Astrocyte (in vitro differentiated cells and primary cell): Measurements from ENCODE around the gene MRTFB. TPM values are rescaled to one million over a fixed set of nuclear protein-coding genes. Genes with fewer than 3 reads are reported as not detected.

Experiments
- DNase-seq: peaks from one replicate; pipeline ENCODE4 v3.0.0-alpha.2; 2010; ENCODE audit warnings: low read depth
- FAIRE-seq: peaks from 2 replicates; lab custom pipeline; 2011; peaks lifted over from hg19 to GRCh38; lab: Jason Lieb, UNC
- H2AFZ ChIP-seq: 2 replicates; pipeline ENCODE4 v1.6.0; 2012; ENCODE audit warnings: low read depth, low read length, inconsistent platforms
- H3K27ac ChIP-seq: 2 replicates; pipeline ENCODE4 v1.5.1; 2011; ENCODE audit warnings: low read depth, low read length, inconsistent platforms
- H3K27me3 ChIP-seq: 2 replicates; pipeline ENCODE4 v1.6.0; 2011; ENCODE audit warnings: low read length, inconsistent platforms; ENCODE audit not compliant: insufficient read depth
- H3K36me3 ChIP-seq: 2 replicates; pipeline ENCODE4 v1.5.1; 2011; ENCODE audit warnings: low read length, inconsistent platforms; ENCODE audit not compliant: insufficient read depth
- H3K4me1 ChIP-seq: 2 replicates; pipeline ENCODE4 v1.5.1; 2011; ENCODE audit warnings: low read length, inconsistent platforms; ENCODE audit not compliant: insufficient read depth
- H3K4me2 ChIP-seq: 2 replicates; pipeline ENCODE4 v1.6.0; 2012; ENCODE audit warnings: low read length, inconsistent platforms
- H3K4me3 ChIP-seq: 2 replicates; pipeline ENCODE4 v1.5.1; 2011; ENCODE audit warnings: low read depth, mild to moderate bottlenecking, low read length, inconsistent platforms; ENCODE audit not compliant: insufficient read depth
- H3K79me2 ChIP-seq: 2 replicates; pipeline ENCODE4 v1.6.0; 2012; ENCODE audit warnings: mild to moderate bottlenecking, low read length, inconsistent platforms; ENCODE audit not compliant: insufficient read depth
- H3K9ac ChIP-seq: 2 replicates; pipeline ENCODE4 v1.6.0; 2012; ENCODE audit warnings: mild to moderate bottlenecking, low read length, inconsistent platforms
- H3K9me3 ChIP-seq: 2 replicates; pipeline ENCODE4 v1.5.1; 2012; ENCODE audit warnings: low read depth, mild to moderate bottlenecking, low read length, inconsistent platforms; ENCODE audit not compliant: insufficient read depth
- H4K20me1 ChIP-seq: 2 replicates; pipeline ENCODE4 v1.6.0; 2012; ENCODE audit warnings: low read length, inconsistent platforms; ENCODE audit not compliant: insufficient read depth
- H3K27ac Mint-ChIP-seq: one replicate; pipeline ENCODE4 v1.8.0; 2021; ENCODE audit warnings: mild to moderate bottlenecking, mixed read lengths; ENCODE audit not compliant: unreplicated experiment
- H3K27me3 Mint-ChIP-seq: one replicate; pipeline ENCODE4 v1.8.0; 2021; ENCODE audit warnings: low read depth, mixed read lengths; ENCODE audit not compliant: unreplicated experiment
- H3K36me3 Mint-ChIP-seq: one replicate; pipeline ENCODE4 v1.8.0; 2021; ENCODE audit warnings: low read depth, mixed read lengths; ENCODE audit not compliant: unreplicated experiment
- H3K4me1 Mint-ChIP-seq: one replicate; pipeline ENCODE4 v1.8.0; 2021; ENCODE audit warnings: low read depth, mixed read lengths; ENCODE audit not compliant: unreplicated experiment
- H3K4me3 Mint-ChIP-seq: one replicate; pipeline ENCODE4 v1.8.0; 2021; ENCODE audit warnings: mild to moderate bottlenecking, moderate library complexity, mixed read lengths; ENCODE audit not compliant: unreplicated experiment
- H3K9me3 Mint-ChIP-seq: one replicate; pipeline ENCODE4 v1.8.0; 2021; ENCODE audit warnings: mild to moderate bottlenecking, mixed read lengths; ENCODE audit not compliant: unreplicated experiment
- CTCF ChIP-seq: IDR thresholded peaks from 2 replicates; pipeline ENCODE4 v1.5.1; 2011; ENCODE audit warnings: low read depth, mild to moderate bottlenecking, inconsistent platforms, low read length, moderate library complexity; ENCODE audit not compliant: insufficient read depth
- EZH2 ChIP-seq: IDR thresholded peaks from 2 replicates; pipeline ENCODE4 v1.6.1; 2012; ENCODE audit warnings: mild to moderate bottlenecking, low read length, inconsistent platforms; ENCODE audit not compliant: insufficient read depth
- total RNA-seq: library from RNA; stranded (reverse); gene quantifications from 2 replicates; pipeline ENCODE4 v1.2.1, GENCODE V29; 2021

Gene MRTFB
- total RNA-seq, 1 donor from 2014 or later, result 32.5 TPM

GRCh38 chr16:14239791-14240190, 168.7 kb downstream of the MRTFB start:
- Mint-ChIP-seq H3K27ac (no peak overlapping the region), H3K27me3 (no peaks in the 10 kb centered on the region), H3K36me3 (peaks cover 11% of the 10 kb centered on the region), H3K4me3 (no peak overlapping the region), H3K9me3 (no peaks in the 10 kb centered on the region), H3K4me1 (peaks cover 12% of the 10 kb centered on the region)
- Histone ChIP-seq H3K4me1 (no peaks in the 10 kb centered on the region), H2AFZ (no peak overlapping the region), H4K20me1 (no peaks in the 10 kb centered on the region), H3K4me3 (no peak overlapping the region), H3K27me3 (no peaks in the 10 kb centered on the region), H3K9ac (no peak overlapping the region), H3K36me3 (peaks cover 10% of the 10 kb centered on the region), H3K9me3 (no peaks in the 10 kb centered on the region), H3K79me2 (no peaks in the 10 kb centered on the region), H3K4me2 (no peak overlapping the region), H3K27ac (no peak overlapping the region)
- DNase-seq (no peak), FAIRE-seq (no peak)
- TF ChIP-seq EZH2 (no peak), CTCF (no peak)

GRCh38 chr16:14240219-14240843, 169.2 kb downstream of the MRTFB start:
- no peak overlapping the region for H3K4me2 ChIP-seq
- H3K27me3 Mint-ChIP-seq, result no peaks in the 10 kb centered on the region
- H3K4me3 ChIP-seq, result no peak overlapping the region
- no peaks in the 10 kb centered on the region for H4K20me1 ChIP-seq
- no peak overlapping the region for H3K27ac Mint-ChIP-seq
- H3K79me2 ChIP-seq, result no peaks in the 10 kb centered on the region
- no peak overlapping the region for H2AFZ ChIP-seq
- peaks cover 7% of the 10 kb centered on the region for H3K36me3 Mint-ChIP-seq
- H3K4me3 Mint-ChIP-seq, result no peak overlapping the region
- FAIRE-seq, result no peak
- no peaks in the 10 kb centered on the region for H3K27me3 ChIP-seq
- H3K36me3 ChIP-seq, result peaks cover 10% of the 10 kb centered on the region
- no peaks in the 10 kb centered on the region for H3K9me3 ChIP-seq
- TF ChIP-seq EZH2 (no peak), CTCF (no peak)
- no peaks in the 10 kb centered on the region for H3K4me1 ChIP-seq
- peaks cover 12% of the 10 kb centered on the region for H3K4me1 Mint-ChIP-seq
- DNase-seq, result no peak
- H3K9ac ChIP-seq, result no peak overlapping the region
- no peaks in the 10 kb centered on the region for H3K9me3 Mint-ChIP-seq
- no peak overlapping the region for H3K27ac ChIP-seq

GRCh38 chr16:14240964-14241363, 169.8 kb downstream of the MRTFB start:
- Histone ChIP-seq H3K4me3 (no peak overlapping the region), H3K27me3 (no peaks in the 10 kb centered on the region), H3K4me2 (no peak overlapping the region), H3K4me1 (no peaks in the 10 kb centered on the region), H3K79me2 (no peaks in the 10 kb centered on the region), H3K9me3 (no peaks in the 10 kb centered on the region), H3K27ac (no peak overlapping the region), H3K36me3 (peaks cover 12% of the 10 kb centered on the region), H2AFZ (no peak overlapping the region), H4K20me1 (no peaks in the 10 kb centered on the region), H3K9ac (no peak overlapping the region)
- Mint-ChIP-seq H3K27me3 (no peaks in the 10 kb centered on the region), H3K27ac (no peak overlapping the region), H3K9me3 (no peaks in the 10 kb centered on the region), H3K4me3 (no peak overlapping the region), H3K4me1 (peaks cover 12% of the 10 kb centered on the region), H3K36me3 (peaks cover 7% of the 10 kb centered on the region)
- TF ChIP-seq CTCF, result no peak
- FAIRE-seq, result no peak
- no peak for DNase-seq
